Hepatocyte (in vitro differentiated cells): ENCODE data around the gene DSG1. TPM values are rescaled to one million over a fixed set of nuclear protein-coding genes. Genes with fewer than 3 reads are reported as not detected.

ENCODE experiments used
- DNase-seq: peaks from one replicate; pipeline ENCODE4 v3.0.0-alpha.2; 2016; ENCODE audit warnings: low spot score
- H2AFZ ChIP-seq: fragments of 200-600 bp; sonication (generic); 2 replicates; pipeline ENCODE4 v1.6.0; 2016; ENCODE audit warnings: antibody characterized with exemption, mild to moderate bottlenecking
- H3K27ac ChIP-seq: fragments of 200-600 bp; sonication (generic); 2 replicates; pipeline ENCODE4 v1.5.1; 2016; ENCODE audit warnings: mild to moderate bottlenecking
- H3K27me3 ChIP-seq: fragments of 200-600 bp; sonication (generic); 2 replicates; pipeline ENCODE4 v1.6.1; 2016
- H3K36me3 ChIP-seq: fragments of 200-600 bp; sonication (generic); replicated peaks from 2 replicates; pipeline ENCODE4 v1.5.1; 2016; ENCODE audit warnings: low read depth; ENCODE audit not compliant: insufficient read depth
- H3K4me1 ChIP-seq: fragments of 200-600 bp; sonication (generic); 2 replicates; pipeline ENCODE4 v1.5.1; 2016; ENCODE audit warnings: mild to moderate bottlenecking, moderate library complexity; ENCODE audit not compliant: insufficient read depth
- H3K4me2 ChIP-seq: fragments of 200-600 bp; sonication (generic); 2 replicates; pipeline ENCODE4 v1.6.0; 2016
- H3K4me3 ChIP-seq: fragments of 200-600 bp; sonication (generic); 2 replicates; pipeline ENCODE4 v1.5.1; 2016; ENCODE audit warnings: mild to moderate bottlenecking
- H3K79me2 ChIP-seq: fragments of 200-600 bp; sonication (generic); 2 replicates; pipeline ENCODE4 v1.6.0; 2017; ENCODE audit warnings: mild to moderate bottlenecking
- H3K9me2 ChIP-seq: fragments of 200-600 bp; sonication (generic); replicated peaks from 2 replicates; pipeline ENCODE4 v1.6.0; 2017; ENCODE audit warnings: mild to moderate bottlenecking; ENCODE audit not compliant: insufficient read depth
- H3K9me3 ChIP-seq: fragments of 200-600 bp; sonication (generic); 2 replicates; pipeline ENCODE4 v1.5.1; 2016; ENCODE audit warnings: low read depth, mild to moderate bottlenecking
- H4K20me1 ChIP-seq: fragments of 200-600 bp; sonication (generic); 2 replicates; pipeline ENCODE4 v1.6.0; 2016; ENCODE audit warnings: mild to moderate bottlenecking; ENCODE audit not compliant: insufficient read depth, poor library complexity, severe bottlenecking
- CTCF ChIP-seq: fragments of 200-600 bp; sonication (generic); IDR thresholded peaks from 2 replicates; pipeline ENCODE4 v1.5.1; 2016; ENCODE audit warnings: antibody characterized with exemption, mild to moderate bottlenecking; ENCODE audit not compliant: poor library complexity
- EZH2 ChIP-seq: fragments of 200-600 bp; sonication (generic); IDR thresholded peaks from 2 replicates; pipeline ENCODE4 v1.6.1; 2016; ENCODE audit warnings: antibody characterized with exemption, mild to moderate bottlenecking, borderline replicate concordance
- EZH2phosphoT487 ChIP-seq: fragments of 200-600 bp; sonication (generic); IDR thresholded peaks from one replicate; pipeline ENCODE4 v1.6.1; 2018; ENCODE audit warnings: antibody characterized with exemption, mild to moderate bottlenecking, low read depth, moderate library complexity; ENCODE audit not compliant: unreplicated experiment, severe bottlenecking
- WGBS: methylation state at CpG from one replicate; pipeline ENCODE4 v1.1.6; 2016; ENCODE audit warnings: low lambda C conversion rate; ENCODE audit errors: missing lambda C conversion rate; 5-methylcytosine and 5-hydroxymethylcytosine counted together
- polyA plus RNA-seq: library from polyadenylated mRNA; unstranded; fragments of >200 nt; fragmentation: Nextera tagmentation; extraction: Ambion mirVana; gene quantifications from 2 replicates; pipeline ENCODE4 v1.2.1, GENCODE V29; 2016
- total RNA-seq: library from RNA; depleted of rRNA; stranded (reverse); fragments of >200 nt; gene quantifications from 2 replicates; pipeline ENCODE4 v1.2.3, GENCODE V29; 2014

Gene DSG1
- total and polyA plus RNA-seq, 2 experiments from 2014 or later, result 0.65 to 0.70 TPM

- Histone ChIP-seq H3K36me3 (no peaks in the 10 kb centered on the region), H3K9me2 (no peaks in the 10 kb centered on the region), H3K4me1 (peaks cover 10% of the 10 kb centered on the region), H3K4me3 (no peak overlapping the region), H4K20me1 (no peaks in the 10 kb centered on the region), H3K4me2 (no peak overlapping the region), H2AFZ (no peak overlapping the region), H3K27ac (no peak overlapping the region), H3K27me3 (no peaks in the 10 kb centered on the region), H3K9me3 (no peaks in the 10 kb centered on the region), H3K79me2 (no peaks in the 10 kb centered on the region)
- TF ChIP-seq CTCF (no peak), EZH2 (no peak), EZH2phosphoT487 (no peak)
- 76% methylated on average over 3 of the region's 3 CpGs for WGBS
- DNase-seq, result no peak
Measured at GRCh38 chr18:31393286-31393685, 75.3 kb downstream of the DSG1 start.

GRCh38 chr18:31396796-31397612, 79.0 kb downstream of the DSG1 start:
- 47% methylated on average over 6 of the region's 6 CpGs for WGBS
- Histone ChIP-seq H3K4me2 (peak overlapping the region; percentile 34), H3K27me3 (no peaks in the 10 kb centered on the region), H3K9me3 (no peaks in the 10 kb centered on the region), H3K9me2 (no peaks in the 10 kb centered on the region), H3K36me3 (no peaks in the 10 kb centered on the region), H4K20me1 (no peaks in the 10 kb centered on the region), H2AFZ (peak overlapping the region; percentile 30), H3K4me1 (peaks cover 33% of the 10 kb centered on the region), H3K4me3 (no peak overlapping the region), H3K79me2 (no peaks in the 10 kb centered on the region), H3K27ac (peak overlapping the region; percentile 74)
- TF ChIP-seq EZH2phosphoT487 (no peak), CTCF (peak; percentile 13)
- peak; percentile 46 for DNase-seq

- H3K4me3 ChIP-seq, result no peak overlapping the region
- H3K79me2 ChIP-seq, result no peaks in the 10 kb centered on the region
- no peaks in the 10 kb centered on the region for H3K9me2 ChIP-seq
- no peaks in the 10 kb centered on the region for H3K27me3 ChIP-seq
- peaks cover 38% of the 10 kb centered on the region for H3K4me1 ChIP-seq
- peak overlapping the region; percentile 74 for H3K27ac ChIP-seq
- no peaks in the 10 kb centered on the region for H4K20me1 ChIP-seq
- no peaks in the 10 kb centered on the region for H3K9me3 ChIP-seq
- DNase-seq, result peak; percentile 16
- 58% methylated on average over 2 of the region's 2 CpGs for WGBS
- TF ChIP-seq EZH2 (no peak), CTCF (no peak), EZH2phosphoT487 (no peak)
- no peaks in the 10 kb centered on the region for H3K36me3 ChIP-seq
- no peak overlapping the region for H3K4me2 ChIP-seq
- no peak overlapping the region for H2AFZ ChIP-seq
Measured at GRCh38 chr18:31398191-31398590, 80.2 kb downstream of the DSG1 start.
